HUES64 (cell line): Measurements from ENCODE around the gene RFC4.

Experiments used
- H3K27ac ChIP-seq: 2 replicates; pipeline ENCODE4 v1.7.0; 2013; ENCODE audit warnings: low read depth, low read length, inconsistent platforms
- H3K27me3 ChIP-seq: 2 replicates; pipeline ENCODE4 v1.6.1; 2013; ENCODE audit warnings: mild to moderate bottlenecking, low read length; ENCODE audit not compliant: insufficient read depth
- H3K36me3 ChIP-seq: 2 replicates; pipeline ENCODE4 v1.6.1; 2013; ENCODE audit warnings: mild to moderate bottlenecking, low read length; ENCODE audit not compliant: insufficient read depth
- H3K4me1 ChIP-seq: 2 replicates; pipeline ENCODE4 v1.6.1; 2013; ENCODE audit warnings: mild to moderate bottlenecking, low read length, moderate library complexity; ENCODE audit not compliant: insufficient read depth
- H3K4me3 ChIP-seq: 2 replicates; pipeline ENCODE4 v1.5.1; 2013; ENCODE audit warnings: mild to moderate bottlenecking, low read length, moderate library complexity
- H3K9ac ChIP-seq: 2 replicates; pipeline ENCODE4 v1.6.1; 2013; ENCODE audit warnings: mild to moderate bottlenecking, low read depth, low read length
- H3K9me3 ChIP-seq: 2 replicates; pipeline ENCODE4 v1.6.1; 2013; ENCODE audit warnings: low read depth, low read length; ENCODE audit not compliant: insufficient read depth
- WGBS: fragments of 150-250, 120-280 bp; methylation state at CpG from one replicate; pipeline ENCODE4 v1.1.7; 2013; ENCODE audit warnings: missing lambda C conversion rate; 5-methylcytosine and 5-hydroxymethylcytosine counted together

Gene RFC4

GRCh38 chr3:186841620-186842019 is 35.3 kb upstream of the RFC4 start:
- WGBS, result 91% methylated on average over 3 of the region's 4 CpGs
- H3K27me3 ChIP-seq, result no peaks in the 10 kb centered on the region
- no peaks in the 10 kb centered on the region for H3K4me1 ChIP-seq
- H3K9me3 ChIP-seq, result no peaks in the 10 kb centered on the region
- H3K27ac ChIP-seq, result no peak overlapping the region
- no peaks in the 10 kb centered on the region for H3K36me3 ChIP-seq
- H3K9ac ChIP-seq, result no peak overlapping the region
- no peak overlapping the region for H3K4me3 ChIP-seq

DNA sequence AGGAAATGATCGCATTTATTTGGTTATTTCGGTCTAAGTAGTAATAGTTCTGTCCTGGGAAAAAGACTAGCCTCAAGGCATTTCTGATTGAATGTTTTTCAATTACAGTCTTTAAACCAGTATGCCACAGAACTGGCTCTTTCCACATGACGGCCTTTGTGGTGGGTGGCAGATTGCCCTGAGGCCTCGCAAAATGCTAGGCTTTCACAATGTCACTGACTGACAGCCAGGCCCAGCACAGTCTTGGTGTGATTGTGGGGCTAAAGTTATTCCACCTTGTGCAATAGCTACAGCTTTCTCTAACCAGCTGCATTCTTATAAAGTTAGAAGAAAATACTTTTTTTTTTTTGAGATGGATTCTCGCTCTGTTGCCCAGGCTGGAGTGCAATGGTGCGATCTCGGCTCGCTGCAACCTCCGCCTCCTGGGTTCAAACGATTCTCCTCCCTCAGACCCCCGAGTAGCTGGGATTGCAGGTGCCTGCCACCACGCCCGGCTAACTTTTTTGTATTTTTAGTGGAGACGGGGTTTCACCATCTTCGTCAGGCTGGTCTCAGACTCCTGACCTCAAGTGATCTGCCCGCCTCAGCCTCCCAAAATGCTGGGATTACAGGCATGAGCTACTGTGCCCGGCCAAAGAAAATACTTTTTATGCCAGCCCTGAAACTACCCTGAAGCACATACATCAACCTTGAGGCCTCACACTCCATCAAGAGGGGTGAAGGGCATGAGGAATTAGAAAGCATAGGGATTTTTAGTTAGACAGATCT is 33.8 kb upstream of the RFC4 start:
- Histone ChIP-seq H3K4me1 (no peaks in the 10 kb centered on the region), H3K9ac (no peak overlapping the region), H3K27me3 (no peaks in the 10 kb centered on the region), H3K27ac (no peak overlapping the region), H3K36me3 (no peaks in the 10 kb centered on the region), H3K4me3 (no peak overlapping the region), H3K9me3 (no peaks in the 10 kb centered on the region)
- WGBS, result 92% methylated on average over 17 of the region's 17 CpGs

GRCh38 chr3:186832276-186832675 is 26.0 kb upstream of the RFC4 start:
- Histone ChIP-seq H3K36me3 (no peaks in the 10 kb centered on the region), H3K4me3 (no peak overlapping the region), H3K9me3 (no peaks in the 10 kb centered on the region), H3K9ac (no peak overlapping the region), H3K27me3 (peaks cover 56% of the 10 kb centered on the region), H3K27ac (no peak overlapping the region), H3K4me1 (0 out of 2 replicates have a peak, but pooled peaks cover 4% of the 10 kb centered on the region)
- 90% methylated on average over 1 of the region's 1 CpG for WGBS

DNA sequence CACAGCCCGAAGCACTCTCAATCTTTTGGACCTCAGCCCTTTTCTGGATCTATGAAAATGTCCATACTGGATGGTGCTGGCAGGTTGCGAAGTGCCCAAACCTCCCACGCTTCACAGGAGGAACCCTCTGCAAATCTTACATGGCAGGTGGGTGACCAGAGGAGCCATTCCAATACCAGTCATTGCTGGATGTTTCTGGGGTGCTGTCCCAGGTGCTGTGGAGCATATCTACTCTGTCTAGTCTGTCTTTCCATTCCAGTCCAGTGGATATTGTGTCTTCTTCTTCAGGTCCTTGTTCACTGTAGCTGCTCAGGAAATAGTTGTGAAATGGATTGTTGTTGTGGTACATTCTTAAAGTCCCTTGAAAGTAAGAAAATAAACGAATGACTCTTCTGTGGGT is 25.5 kb upstream of the RFC4 start:
- WGBS, result 89% methylated on average over 4 of the region's 4 CpGs
- no peaks in the 10 kb centered on the region for H3K9me3 ChIP-seq
- H3K36me3 ChIP-seq, result no peaks in the 10 kb centered on the region
- no peak overlapping the region for H3K4me3 ChIP-seq
- H3K9ac ChIP-seq, result no peak overlapping the region
- no peak overlapping the region for H3K27ac ChIP-seq
- 0 out of 2 replicates have a peak, but pooled peaks cover 4% of the 10 kb centered on the region for H3K4me1 ChIP-seq
- peaks cover 61% of the 10 kb centered on the region for H3K27me3 ChIP-seq

DNA sequence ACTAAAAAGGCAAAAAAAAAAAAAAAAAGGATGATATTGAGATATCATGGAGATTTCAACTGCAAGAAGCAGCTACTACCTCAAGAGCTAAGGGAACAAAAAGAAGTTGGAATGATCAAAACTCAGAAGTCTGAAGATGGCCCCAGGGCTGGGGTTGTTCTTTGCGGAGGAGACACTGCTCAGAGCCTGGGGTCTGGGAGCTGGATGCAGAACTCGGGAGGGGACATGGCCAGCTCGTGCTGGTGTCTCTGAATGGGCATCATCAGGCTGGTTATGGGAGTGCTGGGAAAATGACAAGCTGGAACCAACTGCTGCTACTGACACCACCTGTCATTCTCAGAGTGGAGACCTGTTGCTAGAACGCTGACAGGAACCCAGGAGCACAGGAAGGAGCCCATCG is 22.1 kb upstream of the RFC4 start:
- H3K4me1 ChIP-seq, result peaks cover 23% of the 10 kb centered on the region
- H3K27ac ChIP-seq, result no peak overlapping the region
- no peak overlapping the region for H3K9ac ChIP-seq
- H3K36me3 ChIP-seq, result no peaks in the 10 kb centered on the region
- WGBS, result 20% methylated on average over 5 of the region's 5 CpGs
- peaks cover 92% of the 10 kb centered on the region for H3K27me3 ChIP-seq
- H3K9me3 ChIP-seq, result no peaks in the 10 kb centered on the region
- H3K4me3 ChIP-seq, result no peak overlapping the region

DNA sequence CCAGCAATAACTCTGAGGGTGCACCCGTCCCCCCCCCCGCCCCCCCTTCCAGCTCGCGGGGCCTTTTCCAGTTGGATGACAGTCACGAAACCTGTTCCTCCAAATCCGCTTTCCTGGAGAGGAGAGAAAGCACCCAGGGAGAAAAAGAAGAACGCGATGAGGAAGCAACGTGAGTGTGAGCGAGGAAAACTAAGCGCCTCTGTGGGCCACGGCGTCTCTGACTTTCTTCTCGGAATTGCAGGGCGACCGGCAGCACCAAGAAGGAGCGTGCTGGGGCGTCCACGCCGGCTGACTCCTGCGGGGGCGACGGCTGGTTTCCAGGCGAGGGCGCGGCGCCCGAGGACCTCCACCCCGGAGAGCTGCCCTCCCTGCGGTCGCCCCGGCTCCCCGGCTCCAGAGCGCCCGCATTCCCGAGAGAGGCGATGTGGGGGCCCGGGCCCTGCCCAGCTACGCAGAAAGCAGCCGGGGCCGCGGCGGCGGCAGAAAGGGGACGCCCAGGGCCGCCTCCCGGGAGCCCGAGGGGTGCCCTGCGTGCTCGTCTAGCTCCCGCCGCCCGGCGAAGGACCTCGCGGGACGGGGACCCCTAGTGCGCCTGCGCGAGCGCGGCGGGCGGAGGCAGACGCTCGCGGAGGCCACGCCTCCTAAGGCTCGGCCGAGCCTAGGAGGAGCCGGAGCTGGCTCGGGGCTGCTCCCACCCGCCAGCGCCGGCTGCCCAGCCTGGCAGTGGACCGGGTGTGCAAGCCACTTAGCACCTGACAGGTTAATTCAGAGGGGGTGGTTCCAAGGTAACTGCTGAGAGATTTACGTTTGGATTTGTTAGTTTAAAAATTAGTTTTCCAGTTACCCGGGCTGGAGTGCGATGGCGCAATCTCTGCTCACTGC is 20.9 kb upstream of the RFC4 start:
- peaks cover 23% of the 10 kb centered on the region for H3K4me1 ChIP-seq
- peak overlapping the region; percentile 67 for H3K4me3 ChIP-seq
- 3% methylated on average over 79 of the region's 80 CpGs for WGBS
- H3K27ac ChIP-seq, result no peak overlapping the region
- no peaks in the 10 kb centered on the region for H3K9me3 ChIP-seq
- H3K36me3 ChIP-seq, result no peaks in the 10 kb centered on the region
- H3K27me3 ChIP-seq, result peaks cover 82% of the 10 kb centered on the region
- peak overlapping the region; percentile 59 for H3K9ac ChIP-seq

DNA sequence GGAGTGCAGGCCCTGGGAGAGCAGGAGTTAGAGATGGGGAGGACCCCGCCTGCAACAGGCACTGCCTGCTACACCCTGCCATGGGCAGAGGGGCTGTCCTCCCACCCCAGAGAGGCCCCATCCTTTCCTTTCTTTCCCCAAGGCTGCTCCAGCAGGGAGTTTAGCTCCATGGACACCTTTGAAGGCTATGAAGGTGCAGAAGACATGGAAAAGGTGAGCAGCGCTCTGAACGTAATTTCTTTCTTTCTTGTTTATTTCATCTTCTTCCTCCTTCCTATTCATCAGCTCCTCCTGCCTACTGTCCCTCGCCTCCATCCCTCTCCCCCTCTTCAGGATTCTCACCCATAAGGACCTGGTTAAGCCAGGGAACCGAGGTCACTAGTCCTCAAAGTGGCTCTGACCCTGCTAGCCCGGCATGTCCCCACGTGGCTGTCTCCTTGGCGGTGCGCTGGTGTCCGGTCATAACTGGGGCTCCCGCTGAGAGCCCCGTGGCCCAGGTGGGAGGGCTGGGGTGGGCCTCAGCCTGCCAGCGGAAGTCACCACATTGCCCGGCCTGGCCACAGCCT is 20.2 kb upstream of the RFC4 start:
- H3K4me3 ChIP-seq, result peak overlapping the region; percentile 67
- 9% methylated on average over 14 of the region's 14 CpGs for WGBS
- H3K36me3 ChIP-seq, result no peaks in the 10 kb centered on the region
- no peak overlapping the region for H3K27ac ChIP-seq
- H3K4me1 ChIP-seq, result peaks cover 23% of the 10 kb centered on the region
- no peak overlapping the region for H3K9ac ChIP-seq
- H3K27me3 ChIP-seq, result peaks cover 75% of the 10 kb centered on the region
- H3K9me3 ChIP-seq, result no peaks in the 10 kb centered on the region

DNA sequence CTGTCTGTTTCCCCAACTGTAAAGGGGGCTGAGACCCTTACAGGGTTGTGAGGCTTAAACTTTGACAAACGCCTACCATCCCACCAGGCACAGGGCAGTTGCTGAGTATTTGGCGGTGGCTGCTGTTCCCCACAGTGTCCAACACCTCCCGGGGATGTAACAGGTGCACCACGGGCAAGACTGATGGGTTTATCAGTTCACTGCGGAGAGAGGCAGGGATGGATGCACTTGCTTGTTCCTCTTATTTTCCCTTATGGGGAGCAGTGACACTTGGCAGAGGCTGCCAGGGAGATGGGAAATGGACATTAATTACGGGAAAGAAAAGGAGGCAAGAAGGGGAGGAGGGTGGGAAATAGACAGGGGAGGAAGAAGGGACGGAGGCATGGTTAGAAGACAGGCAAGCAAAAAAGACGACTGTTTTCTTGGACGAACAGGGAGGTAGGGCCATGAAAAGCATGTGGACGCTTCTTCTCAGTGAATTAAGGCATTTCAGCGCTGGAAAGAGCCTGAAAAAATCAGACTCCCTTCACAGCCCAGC is 19.7 kb upstream of the RFC4 start:
- Histone ChIP-seq H3K27ac (no peak overlapping the region), H3K36me3 (no peaks in the 10 kb centered on the region), H3K4me3 (peak overlapping the region; percentile 67), H3K9ac (no peak overlapping the region), H3K9me3 (no peaks in the 10 kb centered on the region), H3K27me3 (peaks cover 72% of the 10 kb centered on the region), H3K4me1 (peaks cover 23% of the 10 kb centered on the region)
- 13% methylated on average over 11 of the region's 11 CpGs for WGBS

DNA sequence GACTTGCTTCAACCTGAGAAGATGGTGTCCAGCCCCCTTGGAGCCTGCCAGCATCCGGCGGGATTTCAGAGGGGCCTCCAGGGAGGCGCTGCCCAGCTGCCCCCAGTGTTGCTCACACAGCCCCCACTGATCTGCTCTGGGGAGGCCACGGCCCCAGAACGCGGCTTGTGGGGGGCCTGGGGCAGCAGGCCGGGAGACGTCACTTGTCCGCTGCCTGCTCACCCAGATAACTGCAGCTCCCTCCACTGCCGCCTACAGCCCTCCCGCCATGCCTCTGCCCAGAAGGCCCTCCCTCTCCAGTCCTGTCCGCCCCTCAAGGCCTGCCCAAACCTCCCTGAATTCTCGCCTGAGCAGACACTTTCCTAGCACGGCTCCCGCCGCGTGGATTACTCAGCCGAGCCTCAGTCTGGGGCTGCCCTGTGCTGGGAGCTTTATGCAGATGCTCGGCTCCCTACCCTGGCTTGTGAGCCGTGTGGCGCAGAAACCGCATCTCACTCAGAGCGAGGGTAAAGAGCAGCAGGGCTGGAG is 19.1 kb upstream of the RFC4 start:
- H3K36me3 ChIP-seq, result no peaks in the 10 kb centered on the region
- peaks cover 66% of the 10 kb centered on the region for H3K27me3 ChIP-seq
- no peaks in the 10 kb centered on the region for H3K9me3 ChIP-seq
- 4% methylated on average over 23 of the region's 23 CpGs for WGBS
- H3K27ac ChIP-seq, result no peak overlapping the region
- H3K4me1 ChIP-seq, result peaks cover 23% of the 10 kb centered on the region
- H3K4me3 ChIP-seq, result peak overlapping the region; percentile 67
- no peak overlapping the region for H3K9ac ChIP-seq

DNA sequence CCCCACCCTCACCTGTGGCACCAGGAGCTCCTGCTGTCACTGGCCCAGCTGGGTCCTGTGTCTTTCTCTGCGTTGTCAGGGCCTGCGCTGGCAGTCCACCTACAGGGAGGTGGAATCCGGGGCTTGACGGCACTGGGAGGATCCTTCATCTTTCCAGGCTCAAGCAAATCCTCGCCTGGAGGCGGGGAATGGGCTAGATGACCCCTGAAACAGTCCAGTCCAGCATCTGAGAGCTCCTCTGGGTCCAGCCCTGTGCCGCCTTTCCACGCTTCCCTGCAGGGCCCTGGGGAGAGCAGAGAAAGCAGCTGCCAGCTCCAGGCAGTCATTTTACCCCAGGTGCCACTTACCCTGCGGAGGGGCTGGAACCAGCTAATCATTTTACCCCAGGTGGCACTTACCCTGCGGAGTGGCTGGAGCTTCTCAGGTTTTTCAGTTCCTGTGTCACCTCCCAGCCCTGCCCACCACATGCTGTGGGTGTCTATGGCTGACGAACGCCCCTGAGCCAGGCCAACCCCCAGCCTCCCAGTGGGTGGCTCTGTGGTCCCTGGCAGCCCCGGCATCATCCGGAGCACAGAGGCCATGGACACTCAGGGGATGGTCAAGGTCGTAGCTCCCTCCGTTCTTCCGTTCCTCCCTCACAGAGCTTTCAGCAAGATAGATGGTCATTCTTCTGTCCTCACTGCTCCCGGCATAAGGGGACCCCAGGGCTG is 18.3 kb upstream of the RFC4 start:
- H3K27ac ChIP-seq, result no peak overlapping the region
- no peak overlapping the region for H3K9ac ChIP-seq
- no peaks in the 10 kb centered on the region for H3K36me3 ChIP-seq
- 21% methylated on average over 18 of the region's 18 CpGs for WGBS
- H3K4me3 ChIP-seq, result peak overlapping the region; percentile 67
- peaks cover 58% of the 10 kb centered on the region for H3K27me3 ChIP-seq
- H3K9me3 ChIP-seq, result no peaks in the 10 kb centered on the region
- peaks cover 23% of the 10 kb centered on the region for H3K4me1 ChIP-seq
